Activated CD8-positive, alpha-beta memory T cell treated with anti-CD3 and anti-CD28 coated beads, Interleukin-2, amount 50 U/mL, for 4 hours (primary cell): ENCODE results near the gene ACAT2.
A peak's percentile ranks its signal among the peaks of the same experiment; 100 is the strongest.
"Not testable (repeated sequence)": the region's sequence is repeated elsewhere in the genome, so short reads cannot be mapped to it uniquely, and the experiment has no call there.

Experiments
- DNase-seq: peaks from one replicate; pipeline ENCODE4 v3.0.0-alpha.2; 2020

Gene ACAT2

DNA sequence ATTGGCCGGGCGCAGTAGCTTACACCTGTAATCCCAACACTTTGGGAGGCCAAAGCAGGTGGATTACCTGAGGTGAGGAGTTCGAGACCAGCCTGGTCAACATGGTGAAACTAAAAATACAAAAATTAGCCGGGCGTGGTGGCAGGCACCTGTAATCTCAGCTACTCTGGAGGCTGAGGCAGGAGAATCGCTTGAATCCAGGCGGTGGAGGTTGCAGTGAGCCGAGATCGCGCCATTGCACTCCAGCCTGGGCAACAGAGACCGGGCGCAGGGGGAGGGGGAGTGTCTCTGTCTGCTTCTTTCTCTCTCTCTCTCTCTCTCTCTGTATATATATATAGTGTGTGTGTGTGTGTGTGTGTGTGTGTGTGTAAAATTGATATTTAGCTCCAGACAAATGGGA lies 29.3 kb upstream of the ACAT2 start:
- DNase-seq, result not testable (repeated sequence)

DNA sequence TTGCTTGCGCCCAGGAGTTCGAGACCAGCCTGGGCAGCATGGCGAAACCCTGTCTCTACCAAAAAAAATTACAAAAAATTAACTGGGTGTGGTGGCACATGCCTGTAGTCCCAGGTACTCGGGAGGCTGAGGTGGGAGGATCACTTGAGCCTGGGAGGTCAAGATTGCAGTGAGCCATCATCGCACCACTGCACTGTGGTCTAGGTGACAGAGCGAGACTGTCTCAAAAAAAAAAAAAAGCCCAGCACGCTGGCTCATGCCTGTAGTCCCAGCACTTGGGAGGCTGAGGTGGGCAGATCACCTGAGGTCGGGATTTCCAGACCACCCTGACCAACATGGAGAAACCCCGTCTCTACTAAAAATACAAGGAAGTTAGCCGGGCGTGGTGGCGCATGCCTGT lies 28.4 kb upstream of the ACAT2 start:
- not testable (repeated sequence) for DNase-seq

DNA sequence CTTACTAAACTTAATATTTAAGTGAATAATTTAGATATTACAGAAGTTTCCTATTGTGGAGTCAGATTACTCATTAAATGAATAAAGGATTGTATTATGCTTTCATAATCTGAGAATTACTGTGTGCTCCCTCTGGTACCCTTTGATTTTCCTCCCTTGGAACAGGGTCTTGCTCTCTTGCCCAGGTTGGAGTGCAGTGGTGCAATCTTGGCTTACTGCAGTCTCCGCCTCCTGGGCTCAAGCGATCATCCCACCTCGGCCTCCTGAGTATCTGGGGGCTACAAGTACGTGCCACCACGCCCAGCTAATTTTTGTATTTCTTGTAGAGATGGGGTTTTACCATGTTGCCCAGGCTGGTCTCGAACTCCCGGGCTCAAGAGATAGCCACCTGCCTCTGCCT lies 24.9 kb upstream of the ACAT2 start:
- DNase-seq, result no peak

DNA sequence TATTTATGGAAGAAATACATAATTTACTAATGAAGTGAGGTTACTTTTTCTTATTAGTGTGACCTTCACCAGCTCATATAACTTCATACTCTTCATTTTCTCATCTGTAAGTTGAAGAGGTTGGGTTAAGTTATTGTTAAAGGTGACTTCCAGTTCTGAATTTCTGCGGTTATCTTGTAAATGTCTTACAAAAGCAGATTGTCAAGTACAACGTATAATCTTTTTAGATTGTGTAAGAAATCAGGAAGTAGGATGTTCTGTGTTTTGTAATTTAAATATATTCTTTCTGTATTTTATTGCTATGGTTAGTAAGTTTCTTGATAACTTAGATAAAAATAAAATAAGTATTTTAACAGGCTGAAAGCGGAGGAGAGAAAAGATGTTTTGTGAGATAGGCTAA lies 22.5 kb upstream of the ACAT2 start:
- DNase-seq, result no peak

DNA sequence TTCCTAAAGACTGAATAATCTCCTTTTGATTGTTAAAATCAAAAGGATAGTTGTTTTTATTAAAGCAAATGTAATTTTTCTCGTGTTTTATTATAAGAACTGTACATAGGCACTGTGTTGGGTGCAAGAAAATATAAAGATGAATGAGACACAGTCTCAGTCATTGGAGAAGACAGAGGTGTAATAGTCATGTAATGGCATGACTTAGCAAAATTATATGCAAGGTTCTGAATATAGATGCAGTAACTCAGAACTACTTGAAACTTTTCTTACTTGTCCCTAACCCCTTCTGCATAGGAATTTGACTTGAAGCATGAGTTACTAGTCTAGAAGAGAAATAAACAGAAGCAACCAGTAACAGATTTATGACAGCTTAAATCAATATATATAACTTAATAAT lies 19.7 kb upstream of the ACAT2 start:
- DNase-seq, result no peak

DNA sequence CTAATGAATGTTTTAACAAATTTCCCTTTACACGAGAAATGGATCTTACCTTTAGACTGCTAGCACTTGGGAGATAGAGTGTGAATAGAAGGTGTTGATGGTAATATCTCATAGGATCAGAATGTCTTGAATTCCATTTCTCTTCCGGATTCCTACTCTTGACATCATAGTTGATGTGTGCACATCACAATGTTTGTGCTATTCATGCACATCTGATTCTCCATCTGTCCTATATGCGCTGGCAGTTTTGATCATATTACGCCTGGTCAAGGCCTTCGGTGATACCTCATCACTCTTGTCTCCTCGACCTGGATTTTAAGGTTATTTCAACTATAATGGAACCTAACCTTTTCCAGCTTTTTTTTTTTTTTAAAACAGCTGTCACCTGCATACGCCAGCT lies 16.8 kb upstream of the ACAT2 start:
- no peak for DNase-seq

DNA sequence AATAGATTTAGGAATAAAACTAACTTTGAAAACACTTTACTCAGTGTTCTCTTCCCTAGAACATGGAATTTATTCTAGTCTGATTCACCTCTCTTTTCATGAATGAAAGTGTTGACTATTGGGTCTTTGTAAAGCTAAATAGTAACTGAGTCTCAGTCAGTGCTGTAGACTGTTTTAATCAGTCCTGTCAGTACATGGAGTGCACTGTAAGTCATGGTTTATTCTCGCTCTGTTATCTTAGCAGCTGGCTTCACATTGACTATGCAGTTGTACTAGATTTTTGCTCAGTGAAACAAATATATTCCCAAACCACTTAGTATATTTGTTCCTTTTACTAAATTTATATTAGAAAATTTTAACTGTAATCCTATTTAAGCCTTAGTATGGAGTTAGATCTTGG lies 15.1 kb upstream of the ACAT2 start:
- DNase-seq, result no peak

DNA sequence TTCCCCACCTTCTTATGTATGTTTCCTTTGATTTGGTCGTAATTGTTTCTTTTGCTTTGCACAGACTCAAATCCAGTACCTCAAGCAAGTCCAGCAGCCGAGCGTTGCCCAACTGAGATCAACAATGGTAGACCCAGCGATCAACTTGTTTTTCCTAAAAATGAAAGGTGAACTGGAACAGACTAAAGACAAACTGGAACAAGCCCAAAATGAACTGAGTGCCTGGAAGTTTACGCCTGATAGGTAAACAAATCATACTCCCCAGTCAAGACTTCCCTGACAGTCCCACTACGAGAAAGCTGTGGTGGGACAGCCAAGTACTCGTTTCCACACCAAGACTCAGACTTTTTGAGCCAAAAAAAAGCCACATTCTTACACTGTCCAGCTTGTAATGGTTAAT lies 13.7 kb upstream of the ACAT2 start:
- not testable (repeated sequence) for DNase-seq

DNA sequence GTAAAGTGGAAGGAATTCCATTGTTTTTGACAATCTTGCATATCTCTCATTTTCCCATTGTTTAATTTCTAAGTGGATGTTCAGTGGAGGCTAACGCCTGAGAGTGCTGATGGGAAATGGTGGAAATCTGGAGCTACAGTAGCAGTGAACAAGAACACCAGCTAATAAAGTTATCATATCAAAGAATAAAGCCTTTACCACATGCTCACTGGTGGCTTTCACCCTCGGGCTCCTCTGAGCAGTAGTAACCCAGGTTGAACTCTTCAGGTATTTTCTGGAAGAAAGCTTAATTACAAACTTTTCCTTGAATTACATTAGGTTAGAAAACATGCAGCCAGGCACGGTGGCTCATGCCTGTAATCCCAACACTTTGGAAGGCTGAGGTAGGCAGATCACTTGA lies 10.4 kb upstream of the ACAT2 start:
- DNase-seq, result no peak

DNA sequence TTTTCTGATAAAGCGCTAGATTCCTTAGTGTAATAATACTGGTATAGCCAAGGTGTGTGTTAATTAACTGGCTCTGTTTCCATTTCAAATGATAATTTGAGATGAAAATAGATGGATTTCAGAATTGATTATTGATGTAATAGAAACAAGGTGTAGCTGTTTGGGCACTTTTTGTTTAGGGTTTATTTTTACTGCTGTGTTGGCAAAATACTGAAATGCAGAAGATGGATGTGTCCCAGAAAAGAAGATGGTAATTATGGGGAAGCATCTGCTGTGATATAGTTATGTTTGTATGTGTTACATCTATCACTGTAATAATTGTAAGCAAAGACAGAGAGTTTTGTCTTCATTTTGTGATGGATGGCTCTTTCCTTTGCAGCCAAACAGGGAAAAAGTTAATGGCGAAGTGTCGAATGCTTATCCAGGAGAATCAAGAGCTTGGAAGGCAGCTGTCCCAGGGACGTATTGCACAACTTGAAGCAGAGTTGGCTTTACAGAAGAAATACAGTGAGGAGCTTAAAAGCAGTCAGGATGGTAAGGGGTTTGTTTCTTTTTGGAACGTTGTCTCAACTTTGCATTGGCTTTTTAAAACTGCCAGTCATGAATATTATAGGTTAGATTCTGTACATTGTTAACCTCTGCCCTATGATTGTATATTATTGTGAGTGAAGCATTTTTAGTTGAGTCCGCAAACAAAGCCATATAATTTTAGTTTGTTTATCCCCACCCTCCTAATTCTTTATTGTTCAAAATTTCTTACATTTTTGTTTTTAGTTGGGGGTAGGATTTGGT lies 8.6 kb upstream of the ACAT2 start:
- no peak for DNase-seq

DNA sequence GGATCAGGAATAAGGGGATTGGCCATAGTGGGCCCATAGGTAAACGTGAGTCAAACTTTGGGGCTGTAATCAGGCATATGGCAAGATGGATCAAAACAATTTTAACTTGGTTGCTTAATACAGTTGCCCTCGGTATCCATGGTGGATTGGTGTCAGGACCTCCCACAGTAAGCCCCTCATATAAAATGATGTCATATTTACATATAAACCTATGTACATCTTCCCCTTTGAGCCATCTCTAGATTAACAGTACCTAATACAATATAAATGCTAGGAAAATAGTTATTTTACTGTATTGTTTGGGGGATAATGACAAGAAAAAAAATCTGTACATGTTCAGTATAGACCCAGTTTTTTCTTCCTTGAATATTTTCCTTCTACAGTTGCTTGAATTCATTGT lies 7.4 kb upstream of the ACAT2 start:
- DNase-seq, result no peak

DNA sequence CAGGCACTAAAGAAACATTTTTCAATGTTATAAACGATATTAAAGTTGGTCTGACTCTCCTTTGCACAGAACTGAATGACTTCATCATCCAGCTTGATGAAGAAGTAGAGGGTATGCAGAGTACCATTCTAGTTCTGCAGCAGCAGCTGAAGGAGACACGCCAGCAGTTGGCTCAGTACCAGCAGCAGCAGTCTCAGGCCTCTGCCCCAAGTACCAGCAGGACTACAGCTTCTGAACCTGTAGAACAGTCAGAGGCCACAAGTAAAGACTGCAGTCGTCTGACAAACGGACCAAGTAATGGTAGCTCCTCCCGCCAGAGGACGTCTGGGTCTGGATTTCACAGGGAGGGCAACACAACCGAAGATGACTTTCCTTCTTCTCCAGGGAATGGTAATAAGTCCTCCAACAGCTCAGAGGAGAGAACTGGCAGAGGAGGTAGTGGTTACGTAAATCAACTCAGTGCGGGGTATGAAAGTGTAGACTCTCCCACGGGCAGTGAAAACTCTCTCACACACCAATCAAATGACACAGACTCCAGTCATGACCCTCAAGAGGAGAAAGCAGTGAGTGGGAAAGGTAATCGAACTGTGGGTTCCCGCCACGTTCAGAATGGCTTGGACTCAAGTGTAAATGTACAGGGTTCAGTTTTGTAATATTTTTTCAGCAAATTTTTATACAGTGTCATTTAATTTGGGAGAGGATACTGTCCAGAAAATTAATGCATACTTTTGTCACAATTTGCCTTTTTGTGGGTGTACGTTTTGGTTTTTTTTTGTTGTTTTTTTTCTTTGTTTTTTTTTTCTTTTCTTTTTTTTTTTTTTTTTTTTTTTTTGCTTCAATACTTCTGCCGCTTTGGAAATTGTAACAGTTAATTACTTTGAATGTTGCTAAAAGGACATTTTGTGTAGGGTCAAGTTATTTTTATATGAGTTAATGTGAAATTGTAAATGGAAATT lies 6.6 kb upstream of the ACAT2 start:
- DNase-seq, result no peak

DNA sequence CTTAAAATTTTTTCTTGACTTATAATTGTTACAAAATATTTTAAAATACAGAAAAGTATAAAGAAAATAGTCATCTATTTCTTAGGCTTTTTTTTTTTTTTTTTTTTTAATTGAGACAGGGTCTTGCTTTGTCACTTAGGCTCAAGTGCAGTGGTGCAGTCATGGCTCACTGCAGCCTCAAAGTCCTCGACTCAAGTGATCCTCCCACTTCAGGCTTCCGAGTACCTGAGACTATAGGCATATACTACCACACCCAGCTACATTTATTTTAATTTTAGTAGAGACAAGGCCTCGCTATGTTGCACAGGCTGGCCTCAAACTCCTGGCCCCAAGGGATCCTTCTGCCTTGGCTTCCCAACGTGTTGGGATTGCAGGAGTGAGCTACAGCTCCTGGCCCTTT lies 5.3 kb upstream of the ACAT2 start:
- no peak for DNase-seq

DNA sequence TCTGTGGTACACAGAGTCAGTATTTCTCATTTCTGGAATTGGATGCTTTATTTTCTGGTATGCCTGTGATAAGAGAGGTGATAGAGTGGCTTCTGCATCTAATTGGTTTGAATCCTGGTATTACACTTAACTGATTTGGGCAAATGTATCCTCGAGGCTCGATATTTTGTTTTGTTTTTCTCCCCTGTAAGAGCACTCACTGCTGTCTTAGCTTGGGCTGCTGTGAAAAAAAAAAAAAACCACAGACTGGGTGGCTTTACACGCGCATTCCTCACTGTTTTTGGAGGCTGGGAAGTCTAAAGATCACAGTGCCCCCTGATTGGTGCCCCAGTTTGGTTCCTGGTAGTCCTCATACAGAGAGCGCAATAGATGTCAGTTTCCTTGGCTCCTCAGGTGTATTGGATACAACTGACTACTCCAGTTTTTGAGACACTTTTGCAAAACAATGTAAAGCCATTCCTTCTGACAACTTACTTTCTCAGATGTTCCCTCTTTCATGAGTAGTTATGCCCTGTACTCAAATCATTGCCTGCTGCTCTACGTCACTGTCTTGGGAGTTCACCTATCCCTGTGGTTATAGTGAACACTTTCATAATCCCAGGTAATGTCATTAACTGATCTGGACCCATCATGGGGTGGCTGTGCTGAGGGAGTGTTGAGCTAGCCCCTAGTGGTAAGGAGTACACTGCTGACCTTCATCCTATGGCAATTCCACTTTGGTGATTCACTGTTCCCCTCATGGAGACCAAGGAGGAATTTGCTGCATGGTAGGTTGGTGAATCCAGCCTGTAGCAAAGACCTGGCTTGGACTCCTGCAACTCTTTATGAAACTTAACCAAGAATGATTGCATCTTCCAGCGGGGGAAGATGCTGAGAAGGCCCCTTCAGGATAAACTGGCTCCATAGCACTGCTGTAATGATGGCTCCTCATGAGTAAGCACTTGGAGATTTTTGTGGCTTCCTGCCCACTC lies 3.5 kb upstream of the ACAT2 start:
- no peak for DNase-seq

DNA sequence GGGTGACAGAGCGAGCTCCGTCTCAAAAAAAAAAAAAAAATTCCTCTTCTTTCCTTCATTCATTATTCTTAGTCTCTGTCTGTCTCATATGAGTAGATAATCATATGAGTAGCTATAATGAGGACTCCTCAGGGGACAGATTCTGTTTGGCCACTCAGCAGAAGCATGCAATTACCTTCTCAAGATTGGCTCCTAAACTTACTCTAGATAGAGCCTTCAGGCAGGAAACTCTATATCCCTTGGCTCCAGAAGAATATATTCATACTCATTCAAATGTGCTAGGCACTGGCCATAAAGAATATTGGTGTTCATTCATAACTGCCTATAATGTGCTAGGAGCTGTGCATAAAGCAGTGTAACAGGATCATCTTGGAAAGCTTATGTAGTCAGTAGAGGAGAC lies 2.2 kb upstream of the ACAT2 start:
- DNase-seq, result no peak

DNA sequence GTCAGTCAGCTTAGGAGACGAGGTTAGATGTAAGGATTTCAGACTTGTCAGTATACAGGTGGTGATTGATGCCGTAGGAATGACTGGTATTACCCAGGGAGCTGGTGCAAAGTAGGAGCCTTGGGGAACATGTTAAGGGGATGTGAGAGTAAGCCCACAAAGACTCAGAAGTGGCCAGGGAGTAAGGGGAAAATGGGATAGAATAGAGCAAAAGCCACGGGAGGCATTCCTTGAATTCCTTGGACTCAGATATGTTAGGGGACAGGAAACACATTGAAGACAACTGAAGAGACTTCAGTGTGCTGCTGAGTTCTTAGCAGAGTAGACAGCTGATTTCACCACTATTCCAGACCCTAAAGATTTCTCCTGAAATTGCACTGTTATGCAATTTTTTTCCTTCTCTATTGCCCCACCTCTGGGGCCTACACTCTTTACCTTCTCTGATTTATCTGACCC lies 1.2 kb upstream of the ACAT2 start:
- DNase-seq, result no peak

DNA sequence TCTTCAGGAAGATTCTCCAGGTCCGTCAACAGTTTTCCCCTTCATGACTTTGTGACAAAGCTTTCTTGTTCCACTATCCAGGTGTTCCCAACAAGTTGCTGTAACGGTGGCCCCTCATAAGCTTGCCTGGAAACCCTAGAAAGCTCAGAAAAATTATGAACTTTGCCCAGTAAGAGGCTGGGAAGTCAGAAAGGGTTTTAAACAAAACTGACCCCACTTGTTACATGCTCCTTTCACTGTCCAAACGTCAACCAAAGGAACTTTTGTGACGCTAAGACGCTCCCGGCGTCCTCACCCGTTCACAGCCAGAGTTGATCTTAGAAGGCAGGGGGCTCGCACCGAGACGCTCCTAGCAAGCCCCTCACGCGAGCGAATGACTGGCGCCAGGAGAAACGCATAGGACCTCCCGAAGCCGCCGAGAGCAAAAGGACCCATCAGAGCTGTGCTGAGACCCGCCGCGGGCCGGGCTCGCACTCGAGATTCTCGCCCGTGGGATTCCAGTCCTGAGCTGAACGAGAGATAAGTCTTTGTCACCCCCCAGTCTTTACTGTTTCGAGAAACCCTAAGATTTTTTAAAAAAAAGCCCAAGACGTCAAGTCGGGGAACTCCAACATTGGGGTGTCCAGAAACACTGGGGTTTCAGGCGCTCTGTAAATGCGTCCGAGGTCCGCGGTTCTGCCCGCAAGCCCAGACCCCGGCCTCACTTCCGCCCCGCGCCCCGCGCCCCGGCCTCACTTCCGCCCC lies 544 bp upstream of the ACAT2 start:
- DNase-seq, result peak; percentile 37

DNA sequence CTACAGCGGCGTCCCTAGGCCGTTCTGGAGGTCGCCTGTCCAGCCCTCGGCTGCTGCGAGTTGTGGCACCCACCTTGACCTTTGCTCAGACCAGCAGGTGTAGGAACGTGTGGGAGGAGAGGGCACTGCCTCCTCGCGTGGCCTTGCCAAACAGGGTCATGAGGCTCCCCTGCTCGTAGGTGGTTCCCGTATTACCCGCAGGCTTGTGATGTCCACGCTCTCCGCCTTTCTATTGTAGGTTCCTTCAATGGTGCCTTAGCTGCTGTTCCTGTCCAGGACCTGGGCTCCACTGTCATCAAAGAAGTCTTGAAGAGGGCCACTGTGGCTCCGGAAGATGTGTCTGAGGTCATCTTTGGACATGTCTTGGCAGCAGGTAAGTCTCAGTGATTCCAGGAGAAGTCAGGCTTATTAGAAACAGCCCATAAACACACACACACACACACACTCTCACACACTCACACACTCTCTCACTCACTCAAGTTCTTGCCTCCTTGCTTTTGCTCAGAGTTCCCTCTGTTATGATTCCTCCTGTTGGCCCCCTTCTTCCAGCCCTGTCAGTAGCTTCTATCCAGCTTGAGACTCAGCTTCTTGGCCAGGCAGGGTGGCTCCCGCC lies 942 bp downstream of the ACAT2 start:
- peak; percentile 21 for DNase-seq

DNA sequence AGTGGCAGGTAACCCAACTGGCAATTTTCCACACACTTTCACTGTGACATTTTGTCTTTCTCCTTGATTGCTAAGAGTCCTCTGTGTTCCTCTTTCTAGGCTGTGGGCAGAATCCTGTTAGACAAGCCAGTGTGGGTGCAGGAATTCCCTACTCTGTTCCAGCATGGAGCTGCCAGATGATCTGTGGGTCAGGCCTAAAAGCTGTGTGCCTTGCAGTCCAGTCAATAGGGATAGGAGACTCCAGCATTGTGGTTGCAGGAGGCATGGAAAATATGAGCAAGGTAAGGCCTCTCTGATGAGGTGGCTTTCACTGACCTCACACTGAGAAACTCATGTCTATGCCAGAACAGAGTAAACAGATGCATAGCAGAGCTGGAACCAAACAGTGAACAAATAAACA lies 5.1 kb downstream of the ACAT2 start:
- no peak for DNase-seq

DNA sequence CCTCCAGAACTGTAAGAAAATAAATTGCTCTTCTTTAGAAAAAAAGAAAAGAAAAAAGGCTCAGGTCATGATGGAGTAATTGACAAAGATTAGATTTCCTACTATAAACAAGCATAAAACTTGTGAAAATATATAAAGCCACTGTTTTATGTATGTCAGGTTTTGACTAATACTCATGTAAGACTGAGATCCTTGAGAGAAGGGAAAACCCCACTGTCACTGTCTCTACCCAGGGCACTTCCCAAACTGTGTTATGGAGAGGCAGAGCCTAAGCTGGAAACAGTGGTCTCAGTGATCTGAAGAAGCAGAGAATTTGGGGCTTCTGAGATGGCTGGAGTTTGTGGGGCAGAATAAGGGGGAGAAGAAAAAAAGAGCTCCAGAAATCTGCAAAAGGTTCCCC lies 7.6 kb downstream of the ACAT2 start:
- DNase-seq, result no peak

DNA sequence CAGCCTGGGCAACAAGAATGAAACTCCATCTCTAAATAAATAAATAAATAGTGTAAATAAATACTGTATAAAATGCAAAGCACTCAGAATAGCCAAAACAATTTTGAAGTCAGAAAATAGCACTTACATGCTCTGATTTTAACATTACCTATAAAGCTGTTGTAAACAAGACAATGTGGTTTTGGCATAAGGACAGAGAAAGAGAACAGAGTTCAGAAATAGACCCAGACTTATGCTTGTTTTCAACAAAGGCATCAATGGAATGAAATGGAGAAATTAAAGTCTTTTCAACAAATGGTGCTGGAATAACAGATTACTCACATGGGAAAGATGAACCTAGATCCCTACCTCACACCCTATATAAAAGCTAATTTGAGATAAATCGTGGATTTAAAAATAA lies 10.4 kb downstream of the ACAT2 start:
- DNase-seq, result no peak
